Lower leg skin (tissue), 3 donors: Measurements from ENCODE around the gene GSC2.

Source experiments
- CTCF ChIP-seq, 3 donors: fragments of 450-650 bp; IDR thresholded peaks; one replicate each; pipeline ENCODE4 v1.5.1; 2016; ENCODE audit warnings: antibody characterized with exemption in 3 of 3, mild to moderate bottlenecking in 3 of 3, moderate library complexity in 2 of 3
- POLR2A ChIP-seq, 2 donors: fragments of 450-650 bp; IDR thresholded peaks; one replicate each; pipeline ENCODE4 v1.6.1; 2016 to 2017; ENCODE audit warnings: antibody characterized with exemption in 2 of 2, mild to moderate bottlenecking in 1 of 2, moderate library complexity in 1 of 2

GRCh38 chr22:19108807-19109197 lies 41.3 kb downstream of the GSC2 start:
- no peak for TF ChIP-seq CTCF (IDR thresholded peaks at IDR 0.05)
- no peak for TF ChIP-seq POLR2A (IDR thresholded peaks at IDR 0.05)
